T-cell (primary cell): ENCODE data around the gene POFUT1. TPM values are rescaled to one million over a fixed set of nuclear protein-coding genes. Genes with fewer than 3 reads are reported as not detected.

Experiments used
- ATAC-seq, 4 experiments: fragments of 200-7000 bp in 3 of 4; fragments of 150-1000 bp in 1 of 4; cut with Tn5 transposase; replicated peaks in 1 of 4; 1 replicate in 3 of 4; 2 replicates in 1 of 4; pipeline ENCODE4 v1.10.0; 2021; ENCODE audit warnings: moderate library complexity in 3 of 4, mild to moderate bottlenecking in 2 of 4, moderate number of reproducible peaks in 1 of 4
- CTCF ChIA-PET, 2 donors: fragments of 300-600 bp; sonication (Branson Sonifier 250); formaldehyde crosslinking; loops; one replicate each; lab custom pipeline; 2022; ENCODE audit warnings: antibody characterized with exemption in 2 of 2; lab: Charles Lee
- POLR2A ChIA-PET, 2 donors: fragments of 300-600 bp; sonication (Branson Sonifier 250); formaldehyde crosslinking; loops; one replicate each; lab custom pipeline; 2022; ENCODE audit warnings: antibody characterized with exemption in 2 of 2; lab: Charles Lee
- DNase-seq, 35 experiments: peaks; one replicate each; pipeline versions ENCODE4 v3.0.0 to v3.0.0-alpha.2; 2013 to 2023
- H3K27ac ChIP-seq: one replicate; pipeline ENCODE4 v1.5.1; 2013; ENCODE audit warnings: low read length
- H3K27me3 ChIP-seq, 2 experiments: replicated peaks in 1 of 2; 1 replicate in 1 of 2; 2 replicates in 1 of 2; pipeline versions ENCODE4 v1.6.1 to v1.7.0; 2013; ENCODE audit warnings: low read length in 1 of 2, mixed read lengths in 1 of 2; ENCODE audit not compliant: control insufficient read depth in 2 of 2, insufficient read depth in 2 of 2; ENCODE audit errors: extremely low read depth in 1 of 2
- H3K36me3 ChIP-seq, 2 donors: 1 replicate in 1 of 2; 2 replicates in 1 of 2; pipeline versions ENCODE4 v1.6.1 to v1.7.0; 2013; ENCODE audit warnings: low read length in 1 of 2; ENCODE audit not compliant: control insufficient read depth in 2 of 2, insufficient read depth in 1 of 2; ENCODE audit errors: extremely low read depth in 1 of 2
- H3K4me1 ChIP-seq, 2 experiments: 1 replicate in 1 of 2; 2 replicates in 1 of 2; pipeline versions ENCODE4 v1.6.1 to v1.7.0; 2013; ENCODE audit warnings: low read length in 2 of 2, mixed read lengths in 1 of 2; ENCODE audit not compliant: insufficient read depth in 2 of 2, control insufficient read depth in 1 of 2; ENCODE audit errors: extremely low read depth in 1 of 2
- H3K4me3 ChIP-seq, 2 donors: 1 replicate in 1 of 2; 2 replicates in 1 of 2; pipeline versions ENCODE4 v1.5.1 to v1.7.0; 2013; ENCODE audit warnings: mild to moderate bottlenecking in 2 of 2, low read length in 1 of 2, moderate library complexity in 1 of 2; ENCODE audit not compliant: control insufficient read depth in 1 of 2; ENCODE audit errors: extremely low read depth in 1 of 2
- H3K9me3 ChIP-seq: 2 replicates; pipeline ENCODE4 v1.7.0; 2013
- H3K27ac Mint-ChIP-seq, 2 donors: one replicate each; pipeline ENCODE4 v1.8.0; 2020 to 2021; ENCODE audit warnings: mild to moderate bottlenecking in 2 of 2, mixed read lengths in 2 of 2
- H3K27me3 Mint-ChIP-seq, 2 donors: one replicate each; pipeline ENCODE4 v1.8.0; 2021 to 2022; ENCODE audit warnings: mixed read lengths in 2 of 2
- H3K36me3 Mint-ChIP-seq: one replicate; pipeline ENCODE4 v1.8.0; 2021; ENCODE audit warnings: mixed read lengths
- H3K4me1 Mint-ChIP-seq, 3 donors: one replicate each; pipeline ENCODE4 v1.8.0; 2020 to 2022; ENCODE audit warnings: mixed read lengths in 3 of 3, mild to moderate bottlenecking in 1 of 3
- H3K4me3 Mint-ChIP-seq, 3 donors: one replicate each; pipeline ENCODE4 v1.8.0; 2020 to 2022; ENCODE audit warnings: mild to moderate bottlenecking in 3 of 3, mixed read lengths in 3 of 3, moderate library complexity in 3 of 3
- H3K9me3 Mint-ChIP-seq, 3 donors: one replicate each; pipeline ENCODE4 v1.8.0; 2020 to 2022; ENCODE audit warnings: mixed read lengths in 3 of 3
- WGBS: methylation state at CpG from one replicate; pipeline ENCODE4 v1.1.5; 2013; ENCODE audit warnings: missing lambda C conversion rate; ENCODE audit not compliant: insufficient coverage; 5-methylcytosine and 5-hydroxymethylcytosine counted together
- total RNA-seq, 35 experiments: library from RNA in 6 of 35; stranded (reverse) in 6 of 35; fragments of 120-200 nt in 1 of 35; gene quantifications; one replicate each; pipeline versions ENCODE4 v1.2.1 to v1.2.4 and lab custom pipeline; 2013 to 2026

POFUT1 gene
- total RNA-seq, 5 donors from 2014 or later (not counting 1 experiment from before 2014, with no cell fraction given): 13.2 to 20.6 (median 17.7) TPM

DNA sequence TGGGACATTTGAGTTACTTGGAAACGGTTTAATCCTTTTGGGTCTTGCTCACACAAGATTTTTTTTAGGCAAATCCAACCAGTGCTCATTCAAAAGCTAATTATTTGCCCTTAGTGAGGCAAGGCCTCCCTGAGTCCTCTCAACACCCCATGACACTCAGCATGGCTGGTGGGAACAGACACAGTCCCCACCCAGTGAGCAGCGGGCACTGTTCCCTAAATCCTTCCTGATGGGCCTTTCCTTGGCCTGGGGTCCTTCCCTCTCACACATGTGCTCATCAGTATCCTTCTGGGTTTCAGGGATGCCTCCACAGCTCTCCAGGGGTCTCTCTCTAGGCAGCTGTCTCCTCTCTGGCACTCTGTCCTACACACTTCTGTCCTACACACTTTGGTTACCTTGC, 28.2 kb upstream of the POFUT1 start:
- 86% methylated on average over 2 of the region's 2 CpGs for WGBS
- Histone ChIP-seq H3K9me3 (no peaks in the 10 kb centered on the region), H3K4me1 (no peaks in the 10 kb centered on the region), H3K27ac (no peak overlapping the region), H3K4me3 (no peak overlapping the region), H3K27me3 (peaks cover 0 to 5% of the 10 kb centered on the region in 2 experiments), H3K36me3 (no peaks in the 10 kb centered on the region)
- ChIA-PET POLR2A (no interaction called here), CTCF (no interaction called here)
- Mint-ChIP-seq H3K4me3 (no peak overlapping the region), H3K27me3 (no peaks in the 10 kb centered on the region), H3K36me3 (peaks cover 3% of the 10 kb centered on the region), H3K4me1 (peaks cover 0 to 9% (median 0%) of the 10 kb centered on the region in 3 donors), H3K27ac (no peak overlapping the region), H3K9me3 (no peaks in the 10 kb centered on the region)
- ATAC-seq (no peak), DNase-seq (no peak)

DNA sequence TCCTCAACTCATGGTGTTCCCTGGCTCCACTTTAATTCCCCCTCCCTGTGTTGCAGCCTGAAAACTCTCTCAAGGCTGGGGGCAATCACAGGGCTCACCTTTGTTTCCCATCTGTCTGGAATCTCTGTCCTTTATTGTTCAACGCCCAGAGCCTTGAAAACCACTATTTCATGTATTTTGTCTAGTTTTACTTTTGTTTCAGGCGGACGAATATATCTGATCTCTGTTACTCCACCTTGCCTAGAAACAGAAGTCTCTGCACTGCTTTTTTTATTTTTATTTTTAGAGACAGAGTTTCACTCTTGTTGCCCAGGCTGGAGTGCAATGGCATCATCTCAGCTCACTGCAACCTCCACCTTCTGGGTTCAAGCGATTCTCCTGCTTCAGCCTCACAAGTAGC, 27.7 kb upstream of the POFUT1 start:
- peaks cover 0 to 10% (median 0%) of the 10 kb centered on the region in 3 donors for H3K4me1 Mint-ChIP-seq
- no peak overlapping the region for H3K4me3 Mint-ChIP-seq
- H3K4me3 ChIP-seq: no peak overlapping the region
- H3K27ac ChIP-seq: no peak overlapping the region
- no peak for ATAC-seq
- H3K36me3 ChIP-seq: no peaks in the 10 kb centered on the region
- H3K27me3 Mint-ChIP-seq: no peaks in the 10 kb centered on the region
- H3K36me3 Mint-ChIP-seq: peaks cover 3% of the 10 kb centered on the region
- no peaks in the 10 kb centered on the region for H3K4me1 ChIP-seq
- H3K27ac Mint-ChIP-seq: no peak overlapping the region
- ChIA-PET POLR2A (no interaction called here), CTCF (interaction anchor here in 1 of 2 donors (0.7 kb wide), 1 partner anchor 435 kb away, joined by 3 read pairs; no protein-coding TSS in a partner anchor)
- H3K9me3 ChIP-seq: no peaks in the 10 kb centered on the region
- peaks cover 0 to 5% of the 10 kb centered on the region in 2 experiments for H3K27me3 ChIP-seq
- H3K9me3 Mint-ChIP-seq: no peaks in the 10 kb centered on the region
- no peak for DNase-seq
- WGBS: 100% methylated on average over 1 of the region's 4 CpGs

DNA sequence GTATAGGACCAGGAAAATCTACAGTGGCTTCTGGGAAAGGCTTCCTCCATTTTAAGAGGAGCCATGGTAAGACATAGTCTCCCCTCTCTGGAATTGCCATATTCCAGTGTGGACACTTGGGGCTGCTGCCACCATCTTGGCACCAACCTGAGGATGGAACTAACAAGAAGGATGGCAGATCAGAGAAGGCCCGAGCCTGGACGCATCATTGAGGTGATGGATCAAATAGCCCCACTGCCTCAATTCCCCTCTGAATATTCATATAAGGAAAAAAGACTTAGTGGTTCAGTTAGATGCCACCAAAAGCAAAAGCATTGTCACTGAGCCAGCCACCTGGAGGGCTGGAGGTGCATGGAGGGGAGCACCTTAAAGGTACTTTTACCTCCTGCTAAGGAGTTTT, 26.1 kb upstream of the POFUT1 start:
- no peaks in the 10 kb centered on the region for H3K27me3 Mint-ChIP-seq
- WGBS: no CpG with 5 or more reads among the region's 2 CpGs
- H3K36me3 Mint-ChIP-seq: peaks cover 3% of the 10 kb centered on the region

DNA sequence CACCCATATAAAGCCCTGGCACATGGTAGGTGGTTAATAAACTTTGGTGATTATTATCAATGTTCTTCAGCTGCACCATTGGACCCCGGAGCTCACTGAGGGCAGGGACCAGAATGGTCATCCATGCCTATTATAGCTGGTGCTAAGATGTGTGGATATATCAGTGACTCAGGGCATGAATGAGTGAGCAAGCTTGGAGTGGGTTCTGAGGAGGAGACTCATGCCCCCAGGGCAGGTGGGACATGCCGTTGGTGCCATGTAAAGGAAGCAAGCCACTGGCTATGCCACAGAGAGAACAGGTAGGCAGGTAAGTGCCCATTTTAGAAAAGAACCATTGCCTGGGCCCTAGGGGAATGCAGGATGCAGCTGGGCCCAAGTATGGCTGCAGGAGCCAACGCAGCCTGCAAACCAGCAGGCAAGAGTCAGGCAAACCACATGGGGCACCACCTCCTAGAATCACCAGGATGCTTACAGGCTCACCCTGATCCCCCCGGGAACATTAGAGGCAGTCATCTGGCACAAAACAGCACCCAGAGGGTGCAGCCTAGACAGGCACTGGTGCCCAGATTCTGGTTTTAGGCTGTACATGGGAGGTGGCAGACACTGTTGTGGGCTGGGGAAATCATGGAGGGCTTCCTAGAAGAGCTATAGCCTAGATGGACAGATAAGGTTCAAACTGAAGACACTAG, 23.6 kb upstream of the POFUT1 start:
- Histone ChIP-seq H3K27me3 (peaks cover 0 to 5% of the 10 kb centered on the region in 2 experiments), H3K4me1 (peaks cover 0 to 11% of the 10 kb centered on the region in 2 experiments), H3K4me3 (no peak overlapping the region), H3K9me3 (no peaks in the 10 kb centered on the region), H3K36me3 (no peaks in the 10 kb centered on the region), H3K27ac (no peak overlapping the region)
- CTCF ChIA-PET: no interaction called here
- no peak for DNase-seq
- no peak overlapping the region for H3K27ac Mint-ChIP-seq
- no peaks in the 10 kb centered on the region for H3K27me3 Mint-ChIP-seq
- WGBS: 94% methylated on average over 4 of the region's 4 CpGs
- H3K4me3 Mint-ChIP-seq: no peak overlapping the region
- H3K36me3 Mint-ChIP-seq: no peaks in the 10 kb centered on the region
- ATAC-seq: no peak
- H3K4me1 Mint-ChIP-seq: peaks cover 10 to 31% (median 18%) of the 10 kb centered on the region in 3 donors
- no peaks in the 10 kb centered on the region for H3K9me3 Mint-ChIP-seq
- POLR2A ChIA-PET: no interaction called here

More for the DNA sequence above, 26.1 kb upstream of the POFUT1 start:
- peaks cover 0 to 5% of the 10 kb centered on the region in 2 experiments for H3K27me3 ChIP-seq
- ChIA-PET CTCF (no interaction called here), POLR2A (interaction anchor here in 1 of 2 donors (0.6 kb wide), 1 partner anchor 432 kb away, joined by 12 read pairs; no protein-coding TSS in a partner anchor)
- H3K4me3 ChIP-seq: no peak overlapping the region
- Mint-ChIP-seq H3K4me3 (no peak overlapping the region), H3K9me3 (no peaks in the 10 kb centered on the region), H3K4me1 (peaks cover 2 to 18% (median 2%) of the 10 kb centered on the region in 3 donors), H3K27ac (no peak overlapping the region)
- H3K36me3 ChIP-seq: no peaks in the 10 kb centered on the region
- no peak overlapping the region for H3K27ac ChIP-seq
- no peaks in the 10 kb centered on the region for H3K4me1 ChIP-seq
- DNase-seq (no peak), ATAC-seq (no peak)
- H3K9me3 ChIP-seq: no peaks in the 10 kb centered on the region

DNA sequence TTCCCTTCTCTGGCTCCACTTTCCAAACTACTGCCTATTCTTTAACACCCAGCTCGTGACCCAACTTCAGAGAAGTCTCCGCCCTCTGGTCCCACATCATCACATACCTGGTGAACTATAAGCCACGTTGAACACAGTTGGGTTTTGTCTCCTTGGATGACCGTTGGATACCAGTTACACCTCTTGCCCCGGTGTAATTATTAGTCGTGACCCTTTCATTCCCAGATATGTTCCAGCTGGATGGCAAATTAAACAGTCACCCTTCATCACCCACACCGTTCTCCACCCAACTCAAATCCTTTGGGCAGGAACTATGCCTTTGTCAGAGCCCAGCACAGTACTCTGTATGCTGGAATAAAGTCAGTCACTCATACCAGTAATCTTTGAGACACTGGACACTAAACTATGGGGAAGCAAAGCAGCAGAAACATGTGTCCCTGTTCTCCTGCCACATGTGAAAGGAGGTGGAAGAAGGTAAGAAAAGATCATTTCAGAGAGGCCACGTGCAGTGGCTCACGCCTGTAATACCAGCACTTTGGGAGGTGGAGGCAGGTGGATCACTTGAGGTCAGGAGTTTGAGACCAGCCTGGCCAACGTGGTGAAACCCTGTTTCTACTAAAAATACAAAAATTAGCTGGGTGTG, 22.6 kb upstream of the POFUT1 start:
- H3K36me3 Mint-ChIP-seq: no peaks in the 10 kb centered on the region
- H3K27me3 Mint-ChIP-seq: no peaks in the 10 kb centered on the region

GRCh38 chr20:32186506-32186905, 21.2 kb upstream of the POFUT1 start:
- no peak overlapping the region for H3K4me3 Mint-ChIP-seq
- H3K27ac ChIP-seq: no peak overlapping the region
- ATAC-seq: no peak
- WGBS: no CpG with 5 or more reads among the region's 1 CpG
- H3K27ac Mint-ChIP-seq: no peak overlapping the region
- no peaks in the 10 kb centered on the region for H3K9me3 ChIP-seq
- H3K4me3 ChIP-seq: no peak overlapping the region
- peaks cover 2 to 28% of the 10 kb centered on the region in 2 experiments for H3K4me1 ChIP-seq
- DNase-seq: no peak
- POLR2A ChIA-PET: no interaction called here
- H3K4me1 Mint-ChIP-seq: peaks cover 27 to 36% (median 35%) of the 10 kb centered on the region in 3 donors
- H3K36me3 ChIP-seq: no peaks in the 10 kb centered on the region
- no peaks in the 10 kb centered on the region for H3K36me3 Mint-ChIP-seq
- H3K27me3 ChIP-seq: peaks cover 0 to 9% of the 10 kb centered on the region in 2 experiments
- H3K27me3 Mint-ChIP-seq: no peaks in the 10 kb centered on the region
- no peaks in the 10 kb centered on the region for H3K9me3 Mint-ChIP-seq
- CTCF ChIA-PET: no interaction called here

More for the DNA sequence above, 22.6 kb upstream of the POFUT1 start:
- peaks cover 18 to 36% (median 24%) of the 10 kb centered on the region in 3 donors for H3K4me1 Mint-ChIP-seq
- Histone ChIP-seq H3K27ac (no peak overlapping the region), H3K9me3 (no peaks in the 10 kb centered on the region), H3K4me3 (no peak overlapping the region), H3K27me3 (peaks cover 0 to 9% of the 10 kb centered on the region in 2 experiments), H3K36me3 (no peaks in the 10 kb centered on the region), H3K4me1 (peaks cover 2 to 19% of the 10 kb centered on the region in 2 experiments)
- no peaks in the 10 kb centered on the region for H3K9me3 Mint-ChIP-seq
- ATAC-seq: no peak
- no peak overlapping the region for H3K27ac Mint-ChIP-seq
- H3K4me3 Mint-ChIP-seq: no peak overlapping the region
- POLR2A ChIA-PET: no interaction called here
- 90% methylated on average over 9 of the region's 10 CpGs for WGBS
- DNase-seq: no peak
- CTCF ChIA-PET: no interaction called here
